Activated CD4-positive, alpha-beta T cell treated with anti-CD3 and anti-CD28 coated beads, Interleukin-2, amount 50 U/mL, for 4 hours (primary cell): ENCODE data around the gene SGMS1.
"Not testable (repeated sequence)": the region's sequence is repeated elsewhere in the genome, so short reads cannot be mapped to it uniquely, and the experiment has no call there.

Experiments used
- DNase-seq, 2 experiments: peaks; one replicate each; pipeline ENCODE4 v3.0.0-alpha.2; 2020

The SGMS1 gene

GRCh38 chr10:50552771-50553535, 70.8 kb downstream of the SGMS1 start:
- no peak for DNase-seq

DNA sequence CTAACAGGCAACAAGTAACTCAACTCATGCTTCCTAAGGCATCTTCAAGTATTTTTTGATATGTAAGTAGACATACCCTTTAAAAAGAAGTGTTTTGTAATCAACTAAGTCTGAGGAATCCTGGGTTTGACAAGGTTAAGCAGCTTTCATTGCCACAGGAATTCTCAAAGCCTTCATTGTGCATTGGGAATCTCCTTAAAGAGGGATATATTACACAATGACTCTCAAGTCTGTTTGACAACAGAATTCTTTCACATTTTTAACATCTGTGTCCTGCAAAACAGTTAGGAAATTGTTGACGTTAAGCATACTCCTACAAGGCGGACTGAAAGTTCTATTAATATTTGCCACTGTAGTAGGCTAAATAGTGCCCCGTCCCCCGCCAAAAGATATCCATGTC, 71.4 kb downstream of the SGMS1 start:
- DNase-seq = no peak

GRCh38 chr10:50551894-50552293, 71.9 kb downstream of the SGMS1 start:
- DNase-seq = no peak

DNA sequence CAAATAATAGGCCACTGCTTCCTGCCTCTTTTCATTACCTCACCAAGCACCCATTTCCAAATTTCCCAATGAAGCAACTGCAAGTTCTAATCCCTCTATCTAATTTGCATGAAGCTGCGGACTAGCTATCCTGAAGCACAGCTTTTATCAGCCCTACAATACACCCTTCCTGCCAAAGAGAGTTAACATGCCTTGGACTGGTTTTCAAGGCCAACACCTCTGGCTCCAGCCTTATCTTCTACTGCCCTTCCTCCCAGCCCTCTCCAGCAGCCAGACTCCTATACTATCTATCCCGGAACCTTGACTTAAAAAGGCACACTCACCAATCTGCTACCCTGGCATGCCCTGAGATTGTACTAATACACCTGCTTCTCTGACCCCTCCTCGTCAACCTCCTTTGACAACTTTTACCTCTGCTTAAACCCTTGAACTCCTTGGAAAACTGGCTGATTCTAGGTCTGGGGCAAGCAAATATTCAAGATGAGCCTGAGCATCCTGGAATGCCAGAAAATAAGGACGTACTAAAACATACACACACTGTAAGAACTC, 73.4 kb downstream of the SGMS1 start:
- no peak for DNase-seq

- not testable (repeated sequence) for DNase-seq
These were observed 74.6 kb downstream of the SGMS1 start for GRCh38 chr10:50549186-50549585.

DNA sequence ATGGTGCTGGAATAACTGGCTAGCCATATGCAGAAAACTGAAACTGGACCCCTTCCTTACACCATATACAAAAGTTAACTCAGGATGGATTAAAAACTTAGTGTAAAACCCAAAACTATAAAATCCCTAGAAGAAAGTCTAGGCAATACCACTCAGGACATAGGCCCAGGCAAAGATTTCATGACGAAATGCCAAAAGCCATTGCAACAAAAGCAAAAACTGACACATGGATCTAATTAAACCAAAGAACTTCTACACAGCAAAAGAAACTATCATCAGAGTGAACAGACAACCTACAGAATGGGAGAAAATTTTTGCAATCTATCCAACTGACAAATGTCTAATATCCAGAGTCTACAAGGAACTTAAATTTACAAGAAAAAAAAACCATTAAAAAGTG, 75.3 kb downstream of the SGMS1 start:
- DNase-seq = not testable (repeated sequence)

- not testable (repeated sequence) for DNase-seq
These were observed 77.5 kb downstream of the SGMS1 start for GRCh38 chr10:50546287-50546686.

- DNase-seq = no peak
These were observed 77.9 kb downstream of the SGMS1 start for GRCh38 chr10:50545846-50546245.

DNA sequence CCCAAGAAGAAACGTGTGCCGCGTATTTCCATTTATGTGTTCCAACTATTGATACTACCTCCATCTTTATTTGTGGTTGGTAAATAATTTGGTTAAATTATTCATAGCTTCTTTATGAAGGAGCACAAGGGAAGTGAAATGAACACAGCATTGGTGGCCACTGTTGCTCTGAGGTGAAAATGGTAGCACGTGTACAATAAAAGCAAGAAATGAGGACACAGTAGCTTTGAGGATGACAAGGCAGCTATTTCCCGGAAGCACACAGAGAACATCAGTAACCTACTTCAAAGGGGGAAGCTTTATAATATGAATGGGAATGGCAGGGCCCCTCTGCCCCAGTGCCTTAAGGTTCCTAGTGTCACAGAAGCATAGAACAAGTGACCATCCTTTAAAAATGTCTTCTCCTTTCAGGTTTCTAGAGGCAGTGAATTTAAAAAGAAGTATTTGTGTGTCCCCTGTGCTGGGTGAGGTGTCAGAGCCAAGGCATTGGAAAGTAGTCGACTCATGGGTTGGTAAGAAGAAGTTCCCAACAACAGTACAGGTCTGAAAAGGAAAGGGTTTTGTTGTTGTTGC, 78.8 kb downstream of the SGMS1 start:
- no peak for DNase-seq

GRCh38 chr10:50544095-50544856, 79.5 kb downstream of the SGMS1 start:
- DNase-seq = no peak

GRCh38 chr10:50542871-50543270, 80.9 kb downstream of the SGMS1 start:
- DNase-seq = no peak

GRCh38 chr10:50541921-50542320, 81.8 kb downstream of the SGMS1 start:
- DNase-seq = no peak

GRCh38 chr10:50541317-50541716, 82.4 kb downstream of the SGMS1 start:
- no peak for DNase-seq

GRCh38 chr10:50540826-50541122, 83.0 kb downstream of the SGMS1 start:
- DNase-seq = no peak

- DNase-seq = no peak
These were observed 83.5 kb downstream of the SGMS1 start for GRCh38 chr10:50540069-50540825.

DNA sequence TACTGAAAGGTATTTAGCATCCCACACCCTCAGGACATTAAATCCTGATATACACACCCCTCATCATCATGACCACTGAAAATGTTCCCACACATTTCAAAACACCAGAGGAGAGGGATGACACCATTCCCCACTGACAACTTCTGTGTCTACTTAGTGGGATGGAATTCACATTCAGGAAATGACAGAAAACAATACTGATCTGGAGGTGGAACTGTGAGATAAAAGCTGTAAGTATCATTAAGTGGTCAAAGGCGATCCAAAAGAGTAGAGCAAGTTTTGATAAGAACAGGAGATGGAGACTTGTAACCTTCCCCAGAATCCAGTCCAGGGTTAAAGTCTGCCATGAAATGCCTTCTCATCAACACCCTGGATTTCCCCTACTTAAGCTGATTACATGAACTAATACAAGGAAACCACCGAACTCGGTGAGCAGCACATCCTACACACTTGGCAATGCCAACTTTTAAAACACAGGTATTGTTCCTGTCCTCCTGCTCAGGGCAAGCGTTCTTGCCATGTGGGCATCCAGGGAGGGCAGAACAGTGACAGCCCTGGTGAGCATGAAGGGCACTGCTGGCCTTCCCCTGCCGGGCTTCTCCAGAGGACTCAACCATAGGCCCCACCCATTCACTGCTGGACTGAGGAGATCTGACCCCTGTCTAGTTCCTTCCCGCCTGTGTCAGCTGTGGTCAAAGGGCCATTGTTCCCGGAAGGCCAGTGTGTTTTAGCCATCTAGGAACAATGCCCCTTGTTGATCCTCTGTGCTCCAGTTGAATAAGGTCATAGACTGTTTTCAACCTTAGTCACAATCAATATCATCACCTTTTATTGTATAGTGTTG, 85.0 kb downstream of the SGMS1 start:
- no peak for DNase-seq

DNA sequence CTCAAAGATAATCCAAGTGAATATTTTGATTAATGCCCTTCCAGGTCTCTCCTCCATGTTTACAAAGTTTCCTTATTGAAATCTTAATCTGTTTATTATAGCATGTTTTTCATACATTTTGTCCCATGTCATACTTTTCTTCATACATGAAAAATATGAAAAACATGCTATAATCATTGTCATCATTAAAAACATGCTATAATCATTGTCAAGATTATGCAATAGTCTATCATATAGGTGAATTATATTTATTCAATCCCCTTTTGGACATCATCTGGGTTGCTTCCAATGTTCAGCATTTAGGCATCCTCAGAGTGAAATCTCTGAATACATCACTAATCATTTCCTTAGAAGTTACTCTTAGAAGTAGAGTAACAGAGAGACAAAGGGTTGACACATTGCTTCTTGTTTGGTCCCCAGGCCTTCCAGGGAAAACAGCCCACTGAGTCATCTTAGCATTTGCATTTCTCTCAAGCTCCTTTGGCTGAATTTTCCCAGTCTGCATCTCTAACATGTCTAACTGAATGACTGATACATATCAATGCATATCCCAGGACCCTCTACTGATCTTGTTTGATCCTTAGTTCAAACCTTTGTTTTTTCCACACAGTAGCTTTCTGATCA, 87.0 kb downstream of the SGMS1 start:
- DNase-seq = no peak

- DNase-seq = not testable (repeated sequence)
These were observed 88.9 kb downstream of the SGMS1 start for GRCh38 chr10:50534748-50535376.

GRCh38 chr10:50533296-50533695, 90.5 kb downstream of the SGMS1 start:
- DNase-seq = no peak

GRCh38 chr10:50531388-50532077, 92.2 kb downstream of the SGMS1 start:
- no peak for DNase-seq

DNA sequence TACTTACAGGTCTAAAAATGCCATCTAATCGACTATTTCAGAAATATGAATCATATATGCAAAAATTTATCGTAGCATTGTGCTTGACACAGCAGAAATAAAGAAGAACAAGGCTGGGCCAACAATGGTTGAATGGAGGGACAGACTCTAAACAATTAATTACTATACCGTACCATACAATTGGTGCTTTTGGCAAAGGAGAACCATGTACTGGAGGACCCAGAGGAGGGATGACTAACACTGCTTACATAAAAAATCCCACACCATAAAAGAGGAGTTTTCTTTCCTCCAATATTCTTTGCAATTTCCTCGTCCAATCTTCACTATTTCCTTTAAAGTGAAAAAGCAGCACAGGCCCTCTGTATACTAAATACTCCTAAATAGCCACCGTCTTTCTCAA, 94.1 kb downstream of the SGMS1 start:
- DNase-seq = no peak
